Smooth muscle cell (in vitro differentiated cells): ENCODE results near the gene INPP5J. TPM values are rescaled to one million over a fixed set of nuclear protein-coding genes. Genes with fewer than 3 reads are reported as not detected.

Source experiments
- DNase-seq: peaks from one replicate; lab custom pipeline; 2025; ENCODE audit not compliant: unreplicated experiment; lab: John Stamatoyannopoulos, UW
- H2AFZ ChIP-seq: fragments of 200-600 bp; sonication (generic); 2 replicates; pipeline ENCODE4 v1.6.0; 2016; ENCODE audit warnings: antibody characterized with exemption, low read depth, mild to moderate bottlenecking
- H3F3A ChIP-seq: fragments of 200-600 bp; sonication (generic); 2 replicates; pipeline ENCODE4 v1.6.0; 2017; ENCODE audit warnings: antibody characterized with exemption, low read depth
- H3K27ac ChIP-seq: fragments of 200-600 bp; sonication (generic); 2 replicates; pipeline ENCODE4 v1.5.1; 2016; ENCODE audit warnings: low read depth, mild to moderate bottlenecking
- H3K27me3 ChIP-seq: fragments of 200-600 bp; sonication (generic); 2 replicates; pipeline ENCODE4 v1.6.1; 2016; ENCODE audit warnings: low read depth, mild to moderate bottlenecking
- H3K36me3 ChIP-seq: fragments of 200-600 bp; sonication (generic); 2 replicates; pipeline ENCODE4 v1.5.1; 2016; ENCODE audit warnings: low read depth
- H3K4me1 ChIP-seq: fragments of 200-600 bp; sonication (generic); 2 replicates; pipeline ENCODE4 v1.5.1; 2016; ENCODE audit warnings: low read depth
- H3K4me2 ChIP-seq: fragments of 200-600 bp; sonication (generic); 2 replicates; pipeline ENCODE4 v1.6.0; 2016; ENCODE audit warnings: mild to moderate bottlenecking
- H3K4me3 ChIP-seq: fragments of 200-600 bp; sonication (generic); 2 replicates; pipeline ENCODE4 v1.5.1; 2016; ENCODE audit warnings: mild to moderate bottlenecking
- H3K79me2 ChIP-seq: fragments of 200-600 bp; sonication (generic); 2 replicates; pipeline ENCODE4 v1.6.0; 2016; ENCODE audit warnings: low read depth, mild to moderate bottlenecking
- H3K9ac ChIP-seq: fragments of 200-600 bp; sonication (generic); 2 replicates; pipeline ENCODE4 v1.6.0; 2016; ENCODE audit warnings: low read depth
- H3K9me3 ChIP-seq: fragments of 200-600 bp; sonication (generic); replicated peaks from 2 replicates; pipeline ENCODE4 v1.5.1; 2016; ENCODE audit warnings: low read depth
- H4K20me1 ChIP-seq: fragments of 200-600 bp; sonication (generic); 2 replicates; pipeline ENCODE4 v1.6.0; 2016; ENCODE audit warnings: low read depth
- WGBS: methylation state at CpG from one replicate; pipeline ENCODE4 v1.1.7; 2016; ENCODE audit warnings: low lambda C conversion rate; 5-methylcytosine and 5-hydroxymethylcytosine counted together
- polyA plus RNA-seq: library from polyadenylated mRNA; unstranded; fragments of >200 nt; fragmentation: Nextera tagmentation; extraction: Ambion mirVana; gene quantifications from 2 replicates; pipeline ENCODE4 v1.2.1, GENCODE V29; 2016
- total RNA-seq: library from RNA; depleted of rRNA; stranded (reverse); fragments of >200 nt; gene quantifications from 2 replicates; pipeline ENCODE4 v1.2.3, GENCODE V29; 2014
- TF ChIP-seq, protein P1 (sequence below): fragments of 200-600 bp; sonication (generic); IDR thresholded peaks from 2 replicates; pipeline ENCODE4 v1.5.1; 2017; ENCODE audit warnings: borderline replicate concordance, mild to moderate bottlenecking, antibody characterized with exemption; ENCODE audit not compliant: insufficient read depth, poor library complexity, severe bottlenecking

The INPP5J gene
- total and polyA plus RNA-seq, 2 experiments from 2014 or later: 0.66 to 1.2 TPM

DNA sequence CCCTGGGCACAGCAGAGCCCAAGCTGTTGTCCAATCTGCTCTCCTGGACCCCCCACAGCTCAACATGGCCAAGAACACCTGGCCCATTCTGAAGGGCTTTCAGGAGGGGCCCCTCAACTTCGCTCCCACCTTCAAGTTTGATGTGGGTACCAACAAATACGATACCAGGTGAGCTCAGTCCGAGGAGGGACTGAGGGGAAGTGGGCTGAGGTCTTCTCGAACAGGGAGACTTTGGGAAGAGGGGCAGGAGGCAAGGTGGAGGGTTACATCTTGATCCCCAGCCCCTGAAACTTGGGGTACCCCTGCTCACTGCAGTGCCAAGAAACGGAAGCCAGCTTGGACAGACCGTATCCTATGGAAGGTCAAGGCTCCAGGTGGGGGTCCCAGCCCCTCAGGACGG lies 5.4 kb downstream of the INPP5J start:
- DNase-seq: no peak

DNA sequence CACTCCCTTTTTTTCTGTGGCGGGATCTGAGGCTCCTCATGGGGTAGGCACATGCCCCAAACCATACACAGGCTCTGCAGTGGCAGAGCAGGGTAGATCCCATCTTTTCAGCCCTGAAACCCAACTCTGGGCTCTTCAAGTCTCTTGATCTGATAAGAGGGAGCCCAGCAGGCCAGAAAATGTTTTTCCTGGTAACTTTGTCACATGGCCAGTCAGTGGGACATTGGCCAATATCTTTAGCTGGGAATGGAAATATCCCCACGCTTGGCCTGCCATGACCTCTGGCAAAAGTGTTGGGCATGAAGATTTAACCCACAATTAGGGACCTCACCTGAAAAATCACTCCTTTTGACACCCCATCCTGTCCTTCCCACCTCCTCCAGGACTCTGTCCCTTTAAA lies 8.1 kb downstream of the INPP5J start:
- Histone ChIP-seq H3K4me3 (no peak overlapping the region), H3K27ac (no peak overlapping the region), H3K9ac (no peak overlapping the region), H4K20me1 (no peaks in the 10 kb centered on the region), H3K4me1 (no peaks in the 10 kb centered on the region), H3K79me2 (no peaks in the 10 kb centered on the region), H2AFZ (no peak overlapping the region), H3K9me3 (no peaks in the 10 kb centered on the region), H3F3A (no peaks in the 10 kb centered on the region), H3K36me3 (no peaks in the 10 kb centered on the region), H3K4me2 (no peak overlapping the region), H3K27me3 (no peaks in the 10 kb centered on the region)
- DNase-seq: no peak
- WGBS: 89% methylated on average over 2 of the region's 2 CpGs
- TF ChIP-seq, protein P1, sequence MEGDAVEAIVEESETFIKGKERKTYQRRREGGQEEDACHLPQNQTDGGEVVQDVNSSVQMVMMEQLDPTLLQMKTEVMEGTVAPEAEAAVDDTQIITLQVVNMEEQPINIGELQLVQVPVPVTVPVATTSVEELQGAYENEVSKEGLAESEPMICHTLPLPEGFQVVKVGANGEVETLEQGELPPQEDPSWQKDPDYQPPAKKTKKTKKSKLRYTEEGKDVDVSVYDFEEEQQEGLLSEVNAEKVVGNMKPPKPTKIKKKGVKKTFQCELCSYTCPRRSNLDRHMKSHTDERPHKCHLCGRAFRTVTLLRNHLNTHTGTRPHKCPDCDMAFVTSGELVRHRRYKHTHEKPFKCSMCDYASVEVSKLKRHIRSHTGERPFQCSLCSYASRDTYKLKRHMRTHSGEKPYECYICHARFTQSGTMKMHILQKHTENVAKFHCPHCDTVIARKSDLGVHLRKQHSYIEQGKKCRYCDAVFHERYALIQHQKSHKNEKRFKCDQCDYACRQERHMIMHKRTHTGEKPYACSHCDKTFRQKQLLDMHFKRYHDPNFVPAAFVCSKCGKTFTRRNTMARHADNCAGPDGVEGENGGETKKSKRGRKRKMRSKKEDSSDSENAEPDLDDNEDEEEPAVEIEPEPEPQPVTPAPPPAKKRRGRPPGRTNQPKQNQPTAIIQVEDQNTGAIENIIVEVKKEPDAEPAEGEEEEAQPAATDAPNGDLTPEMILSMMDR: no peak

More for the DNA sequence above, 5.4 kb downstream of the INPP5J start:
- Histone ChIP-seq H3K27ac (no peak overlapping the region), H3K36me3 (no peaks in the 10 kb centered on the region), H2AFZ (no peak overlapping the region), H3K9ac (no peak overlapping the region), H3K4me2 (no peak overlapping the region), H3K27me3 (no peaks in the 10 kb centered on the region), H4K20me1 (no peaks in the 10 kb centered on the region), H3K9me3 (no peaks in the 10 kb centered on the region), H3F3A (no peaks in the 10 kb centered on the region), H3K4me3 (no peak overlapping the region), H3K4me1 (no peaks in the 10 kb centered on the region), H3K79me2 (no peaks in the 10 kb centered on the region)
- 91% methylated on average over 7 of the region's 7 CpGs for WGBS
- TF ChIP-seq, protein P1: no peak

DNA sequence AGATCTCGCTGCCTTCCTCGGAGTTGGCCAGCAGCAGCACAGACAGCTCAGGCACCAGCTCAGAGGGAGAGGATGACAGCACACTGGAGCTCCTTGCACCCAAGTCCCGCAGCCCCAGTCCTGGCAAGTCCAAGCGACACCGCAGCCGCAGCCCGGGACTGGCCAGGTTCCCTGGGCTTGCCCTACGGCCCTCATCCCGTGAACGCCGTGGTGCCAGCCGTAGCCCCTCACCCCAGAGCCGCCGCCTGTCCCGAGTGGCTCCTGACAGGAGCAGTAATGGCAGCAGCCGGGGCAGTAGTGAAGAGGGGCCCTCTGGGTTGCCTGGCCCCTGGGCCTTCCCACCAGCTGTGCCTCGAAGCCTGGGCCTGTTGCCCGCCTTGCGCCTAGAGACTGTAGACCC lies 11.1 kb downstream of the INPP5J start:
- Histone ChIP-seq H3K27ac (no peak overlapping the region), H4K20me1 (no peaks in the 10 kb centered on the region), H3F3A (no peaks in the 10 kb centered on the region), H3K9ac (no peak overlapping the region), H3K4me3 (no peak overlapping the region), H3K36me3 (no peaks in the 10 kb centered on the region), H3K27me3 (peaks cover 5% of the 10 kb centered on the region), H2AFZ (no peak overlapping the region), H3K79me2 (no peaks in the 10 kb centered on the region), H3K4me2 (no peak overlapping the region), H3K4me1 (no peaks in the 10 kb centered on the region), H3K9me3 (no peaks in the 10 kb centered on the region)
- TF ChIP-seq, protein P1: no peak
- WGBS: 97% methylated on average over 19 of the region's 19 CpGs
- no peak for DNase-seq

DNA sequence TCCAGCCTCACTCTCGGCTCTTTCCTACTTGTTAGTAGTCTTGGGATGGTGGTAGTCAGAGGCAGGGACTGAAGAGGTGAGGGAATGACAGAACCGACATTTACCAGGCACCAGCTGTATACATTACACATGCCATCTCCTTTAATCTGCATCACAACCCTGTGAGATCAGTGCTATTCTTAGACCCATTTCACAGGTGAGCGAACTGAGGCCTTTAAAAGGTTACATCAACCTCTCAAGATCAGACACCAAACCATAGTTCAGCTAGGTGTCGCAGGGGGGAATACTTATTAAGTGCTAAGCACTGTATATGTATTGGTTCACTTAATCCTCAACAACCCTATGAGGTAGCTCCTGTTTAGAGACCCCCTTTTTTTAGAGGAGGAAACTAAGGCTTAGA lies 11.9 kb downstream of the INPP5J start:
- no peak overlapping the region for H3K4me3 ChIP-seq
- no peaks in the 10 kb centered on the region for H3K36me3 ChIP-seq
- no peak overlapping the region for H3K27ac ChIP-seq
- WGBS: 94% methylated on average over 4 of the region's 4 CpGs
- no peak overlapping the region for H3K4me2 ChIP-seq
- no peak for DNase-seq
- H3F3A ChIP-seq: no peaks in the 10 kb centered on the region
- peaks cover 13% of the 10 kb centered on the region for H3K27me3 ChIP-seq
- no peaks in the 10 kb centered on the region for H4K20me1 ChIP-seq
- TF ChIP-seq, protein P1: no peak
- no peaks in the 10 kb centered on the region for H3K9me3 ChIP-seq
- no peak overlapping the region for H3K9ac ChIP-seq
- no peaks in the 10 kb centered on the region for H3K4me1 ChIP-seq
- H2AFZ ChIP-seq: no peak overlapping the region
- H3K79me2 ChIP-seq: no peaks in the 10 kb centered on the region
